HG03521 (cell line): ENCODE measurements around the gene AATK.

ENCODE experiments used
- ATAC-seq: cut with Tn5 transposase; IDR thresholded peaks from one replicate; pipeline ENCODE4 v1.9.1; 2021; ENCODE audit warnings: mild to moderate bottlenecking, moderate library complexity; ENCODE audit not compliant: unreplicated experiment

The AATK gene

GRCh38 chr17:81166033-81166492 is at the start of gene AATK:
AATK (minus strand) TSS chr17:81166221; CDS start chr17:81165992, 229 bp downstream.
- ATAC-seq, result no peak

- ATAC-seq, result no peak
These were observed 48.0 kb upstream of the AATK start for GRCh38 chr17:81213978-81214377.

GRCh38 chr17:81212365-81212764 is 46.3 kb upstream of the AATK start:
- ATAC-seq, result no peak

GRCh38 chr17:81210868-81211267 is 44.8 kb upstream of the AATK start:
- ATAC-seq, result no peak

GRCh38 chr17:81210466-81210865 is 44.4 kb upstream of the AATK start:
- ATAC-seq, result no peak

- no peak for ATAC-seq
These were observed 43.1 kb upstream of the AATK start for GRCh38 chr17:81209141-81209540.

- no peak for ATAC-seq
These were observed 42.6 kb upstream of the AATK start for GRCh38 chr17:81208651-81209050.

- ATAC-seq, result no peak
These were observed 41.9 kb upstream of the AATK start for GRCh38 chr17:81207610-81208581.

- ATAC-seq, result no peak
These were observed 40.6 kb upstream of the AATK start for GRCh38 chr17:81206657-81207056.

GRCh38 chr17:81206166-81206565 is 40.1 kb upstream of the AATK start:
- ATAC-seq, result no peak

GRCh38 chr17:81204578-81204977 is 38.6 kb upstream of the AATK start:
- ATAC-seq, result no peak

- no peak for ATAC-seq
These were observed 37.1 kb upstream of the AATK start for GRCh38 chr17:81203136-81203535.

- no peak for ATAC-seq
These were observed 36.3 kb upstream of the AATK start for GRCh38 chr17:81202318-81202717.

GRCh38 chr17:81200695-81201580 is 34.9 kb upstream of the AATK start:
- ATAC-seq, result no peak

- no peak for ATAC-seq
These were observed 34.2 kb upstream of the AATK start for GRCh38 chr17:81200201-81200600.

GRCh38 chr17:81199482-81199830 is 33.4 kb upstream of the AATK start:
- ATAC-seq, result no peak

GRCh38 chr17:81198826-81199481 is 32.9 kb upstream of the AATK start:
- ATAC-seq, result no peak

- ATAC-seq, result no peak
These were observed 31.9 kb upstream of the AATK start for GRCh38 chr17:81197831-81198490.

- ATAC-seq, result no peak
These were observed 31.4 kb upstream of the AATK start for GRCh38 chr17:81197409-81197795.
